Measurements from ENCODE around the gene TJAP1. TPM values are rescaled to one million over a fixed set of nuclear protein-coding genes. Genes with fewer than 3 reads are reported as not detected.
A peak's percentile ranks its signal among the peaks of the same experiment; 100 is the strongest.
"Not testable (repeated sequence)": the region's sequence is repeated elsewhere in the genome, so short reads cannot be mapped to it uniquely, and the experiment has no call there.

Gene TJAP1
- total and polyA plus RNA-seq, 2 experiments from 2014 or later, result 10.3 to 16.4 TPM

GRCh38 chr6:43455531-43456428 lies 21.6 kb upstream of the TJAP1 start, which contains the start of gene DLK2:
Gene DLK2 (minus strand): TSS chr6:43455548. CDS start chr6:43454825, 723 bp downstream.
- DNase-seq (ENCODE audit: low spot score), result peak; percentile 39
- H2AFZ ChIP-seq, result peak within 1 kb of the TSS; percentile 26
- no peaks in the 10 kb centered on the region for H3K79me2 ChIP-seq
- H3K9me3 ChIP-seq (ENCODE audit: low read depth), result no peaks in the 10 kb centered on the region
- peaks cover 18% of the 10 kb centered on the region for H3K27me3 ChIP-seq
- no peak within 1 kb of the TSS for H3K27ac ChIP-seq
- H3K4me1 ChIP-seq (ENCODE audit: insufficient read depth), result no peaks in the 10 kb centered on the region
- H4K20me1 ChIP-seq (ENCODE audit: insufficient read depth, poor library complexity, severe bottlenecking), result no peaks in the 10 kb centered on the region
- peak within 1 kb of the TSS; percentile 100 for H3K4me2 ChIP-seq
- no peaks in the 10 kb centered on the region for H3K9me2 ChIP-seq (replicated peaks; ENCODE audit: insufficient read depth)
- H3K4me3 ChIP-seq, result peak within 1 kb of the TSS; percentile 77
- TF ChIP-seq EZH2phosphoT487 (IDR thresholded peaks at IDR 0.05; ENCODE audit: low read depth, severe bottlenecking, unreplicated experiment), result no peak
- TF ChIP-seq CTCF (IDR thresholded peaks at IDR 0.05; ENCODE audit: poor library complexity), result no peak
- TF ChIP-seq EZH2 (IDR thresholded peaks at IDR 0.05; ENCODE audit: borderline replicate concordance), result peak; percentile 81
- whole genome bisulfite sequencing (ENCODE audit: low lambda C conversion rate, missing lambda C conversion rate), result 3% methylated on average over 31 of the region's 55 CpGs
- no peaks in the 10 kb centered on the region for H3K36me3 ChIP-seq (replicated peaks; ENCODE audit: insufficient read depth, low read depth)

GRCh38 chr6:43457643-43458042 lies 19.7 kb upstream of the TJAP1 start:
- no peaks in the 10 kb centered on the region for H3K4me1 ChIP-seq (ENCODE audit: insufficient read depth)
- WGBS (ENCODE audit: low lambda C conversion rate, missing lambda C conversion rate), result 36% methylated on average over 7 of the region's 9 CpGs
- peaks cover 24% of the 10 kb centered on the region for H3K27me3 ChIP-seq
- TF ChIP-seq EZH2 (IDR thresholded peaks at IDR 0.05; ENCODE audit: borderline replicate concordance) (no peak), EZH2phosphoT487 (IDR thresholded peaks at IDR 0.05; ENCODE audit: low read depth, severe bottlenecking, unreplicated experiment) (no peak), CTCF (IDR thresholded peaks at IDR 0.05; ENCODE audit: poor library complexity) (peak; percentile 16)
- H3K9me3 ChIP-seq (ENCODE audit: low read depth), result no peaks in the 10 kb centered on the region
- H3K4me2 ChIP-seq, result peak overlapping the region; percentile 37
- H3K36me3 ChIP-seq (replicated peaks; ENCODE audit: insufficient read depth, low read depth), result no peaks in the 10 kb centered on the region
- H3K9me2 ChIP-seq (replicated peaks; ENCODE audit: insufficient read depth), result no peaks in the 10 kb centered on the region
- no peaks in the 10 kb centered on the region for H4K20me1 ChIP-seq (ENCODE audit: insufficient read depth, poor library complexity, severe bottlenecking)
- no peak overlapping the region for H3K27ac ChIP-seq
- no peak overlapping the region for H2AFZ ChIP-seq
- DNase-seq (ENCODE audit: low spot score), result peak; percentile 11
- no peaks in the 10 kb centered on the region for H3K79me2 ChIP-seq
- no peak overlapping the region for H3K4me3 ChIP-seq

GRCh38 chr6:43458154-43458553 lies 19.2 kb upstream of the TJAP1 start:
- H2AFZ ChIP-seq; H3K36me3 ChIP-seq (replicated peaks; ENCODE audit: insufficient read depth, low read depth); H3K4me2 ChIP-seq; H3K9me3 ChIP-seq (ENCODE audit: low read depth); H3K27ac ChIP-seq; H4K20me1 ChIP-seq (ENCODE audit: insufficient read depth, poor library complexity, severe bottlenecking); DNase-seq (ENCODE audit: low spot score); H3K9me2 ChIP-seq (replicated peaks; ENCODE audit: insufficient read depth); H3K4me3 ChIP-seq; H3K4me1 ChIP-seq (ENCODE audit: insufficient read depth); H3K79me2 ChIP-seq: not testable (repeated sequence)
- H3K27me3 ChIP-seq, result peaks cover 24% of the 10 kb centered on the region
- WGBS (ENCODE audit: low lambda C conversion rate, missing lambda C conversion rate), result 91% methylated on average over 15 of the region's 15 CpGs

- Histone ChIP-seq H3K4me1 (ENCODE audit: insufficient read depth) (no peaks in the 10 kb centered on the region), H3K9me3 (ENCODE audit: low read depth) (no peaks in the 10 kb centered on the region), H3K79me2 (no peaks in the 10 kb centered on the region), H3K9me2 (replicated peaks; ENCODE audit: insufficient read depth) (no peaks in the 10 kb centered on the region), H3K4me3 (no peak overlapping the region), H4K20me1 (ENCODE audit: insufficient read depth, poor library complexity, severe bottlenecking) (no peaks in the 10 kb centered on the region), H3K4me2 (no peak overlapping the region), H3K27ac (no peak overlapping the region), H3K27me3 (peaks cover 24% of the 10 kb centered on the region), H2AFZ (no peak overlapping the region), H3K36me3 (replicated peaks; ENCODE audit: insufficient read depth, low read depth) (no peaks in the 10 kb centered on the region)
- 74% methylated on average over 1 of the region's 1 CpG for WGBS (ENCODE audit: low lambda C conversion rate, missing lambda C conversion rate)
- no peak for DNase-seq (ENCODE audit: low spot score)
- TF ChIP-seq EZH2phosphoT487 (IDR thresholded peaks at IDR 0.05; ENCODE audit: low read depth, severe bottlenecking, unreplicated experiment), result no peak
- no peak for TF ChIP-seq EZH2 (IDR thresholded peaks at IDR 0.05; ENCODE audit: borderline replicate concordance)
- TF ChIP-seq CTCF (IDR thresholded peaks at IDR 0.05; ENCODE audit: poor library complexity), result no peak
Measured at GRCh38 chr6:43459535-43459934, 17.8 kb upstream of the TJAP1 start.

Data from hepatocyte (in vitro differentiated cells).